Upper lobe of left lung (tissue), 6 donors: ENCODE results near the gene CDK6. TPM values are rescaled to one million over a fixed set of nuclear protein-coding genes. Genes with fewer than 3 reads are reported as not detected.

Experiments
- ATAC-seq, 2 donors: fragments of 200-7000 bp; cut with Tn5 transposase; one replicate each; pipeline ENCODE4 v1.9.1; 2022; ENCODE audit warnings: mild to moderate bottlenecking in 2 of 2, moderate library complexity in 2 of 2; ENCODE audit not compliant: low FRiP score in 2 of 2
- DNase-seq, 2 donors: peaks; one replicate each; pipeline ENCODE4 v3.0.0-alpha.2; 2019 to 2020
- H3K27ac ChIP-seq, 4 donors: fragments of 200-600 bp; sonication (generic); one replicate each; pipeline ENCODE4 v1.5.1; 2016 to 2019
- H3K27me3 ChIP-seq, 4 donors: fragments of 200-600 bp; sonication (generic); one replicate each; pipeline ENCODE4 v1.5.1; 2017 to 2019
- H3K36me3 ChIP-seq, 4 donors: fragments of 200-600 bp; sonication (generic); one replicate each; pipeline ENCODE4 v1.5.1; 2016 to 2019
- H3K4me1 ChIP-seq, 4 donors: fragments of 200-600 bp; sonication (generic); one replicate each; pipeline ENCODE4 v1.5.1; 2018 to 2019
- H3K4me3 ChIP-seq, 4 donors: fragments of 200-600 bp; sonication (generic); one replicate each; pipeline ENCODE4 v1.5.1; 2017 to 2019; ENCODE audit warnings: mild to moderate bottlenecking in 2 of 4, moderate library complexity in 1 of 4
- H3K9me3 ChIP-seq, 4 donors: fragments of 200-600 bp; sonication (generic); one replicate each; pipeline ENCODE4 v1.5.1; 2018 to 2019
- EP300 ChIP-seq, 4 donors: sonication (generic); formaldehyde crosslinking; IDR thresholded peaks; one replicate each; pipeline ENCODE4 v1.5.1; 2017; ENCODE audit warnings: antibody characterized with exemption in 4 of 4, control low read depth in 2 of 4
- POLR2A ChIP-seq, 4 donors: fragments of 450-650 bp; IDR thresholded peaks; one replicate each; pipeline ENCODE4 v1.5.1; 2016 to 2017; ENCODE audit warnings: antibody characterized with exemption in 4 of 4, mild to moderate bottlenecking in 2 of 4
- POLR2AphosphoS5 ChIP-seq, 2 donors: sonication (generic); formaldehyde crosslinking; IDR thresholded peaks; one replicate each; pipeline ENCODE4 v1.5.1; 2017; ENCODE audit warnings: antibody characterized with exemption in 2 of 2
- WGBS, 2 donors: methylation state at CpG; one replicate each; pipeline ENCODE4 v1.1.5; 2017 to 2018; 5-methylcytosine and 5-hydroxymethylcytosine counted together
- total RNA-seq, 6 donors: library from RNA; depleted of rRNA in 4 of 6; stranded (reverse); fragments of >200 nt in 4 of 6; gene quantifications; one replicate each; pipeline versions ENCODE4 v1.1.0 to v1.2.1, GENCODE V29; 2016 to 2021
- TF ChIP-seq, protein P1 (sequence below), 6 experiments: fragments of 450-650 bp in 4 of 6; fragments of 200-600 bp in 2 of 6; sonication (generic) in 2 of 6; IDR thresholded peaks; one replicate each; pipeline ENCODE4 v1.5.1; 2016 to 2019; ENCODE audit warnings: antibody characterized with exemption in 6 of 6
- donor health status: DM: no; HTN: no; CAD: no; lungs with moderate emphysema.
- donor health status: DM: no; HTN: yes; CAD: no; lungs with severe emphysema.

The CDK6 gene
- total RNA-seq, 6 donors from 2014 or later, result 15.7 to 26.9 (median 19.9) TPM

DNA sequence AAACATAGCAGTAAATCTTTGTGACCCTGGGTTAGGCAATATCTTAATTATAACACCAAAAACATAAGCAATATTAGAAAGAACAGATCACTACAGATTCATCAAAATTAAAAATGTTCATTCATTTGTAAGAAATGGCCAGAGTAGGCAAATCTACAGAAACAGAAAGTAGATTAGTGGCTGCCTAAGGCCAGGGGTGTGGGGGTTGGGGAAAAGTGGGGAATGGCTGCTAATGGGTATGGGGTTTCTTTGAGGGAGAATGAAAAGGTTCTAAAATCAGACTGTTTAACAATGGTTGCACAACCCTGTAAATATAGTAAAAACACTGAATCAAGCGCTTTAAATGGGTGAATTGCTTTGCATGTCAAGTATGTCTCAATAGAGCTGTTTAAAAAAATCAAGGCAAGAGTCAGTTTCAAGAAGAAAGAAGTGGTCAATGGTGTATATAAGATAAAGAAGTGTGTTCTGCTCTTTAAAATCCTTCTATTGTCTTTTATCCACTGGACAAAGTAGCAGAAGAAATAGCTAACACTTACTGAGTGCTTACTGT lies 42.6 kb downstream of the CDK6 start:
- Histone ChIP-seq H3K4me3 (no peak overlapping the region), H3K27ac (no peak overlapping the region), H3K27me3 (no peaks in the 10 kb centered on the region), H3K36me3 (no peaks in the 10 kb centered on the region), H3K4me1 (peaks cover 13 to 21% (median 14%) of the 10 kb centered on the region in 4 donors), H3K9me3 (peaks cover 0 to 4% (median 2%) of the 10 kb centered on the region in 4 donors)
- ATAC-seq, result no peak
- WGBS, 2 donors, result 46 to 52% methylated on average over 1 of the region's 1 CpG
- DNase-seq, result no peak
- TF ChIP-seq EP300 (IDR thresholded peaks at IDR 0.05) (no peak), POLR2A (IDR thresholded peaks at IDR 0.05) (no peak), POLR2AphosphoS5 (IDR thresholded peaks at IDR 0.05) (no peak)
- TF ChIP-seq, protein P1, sequence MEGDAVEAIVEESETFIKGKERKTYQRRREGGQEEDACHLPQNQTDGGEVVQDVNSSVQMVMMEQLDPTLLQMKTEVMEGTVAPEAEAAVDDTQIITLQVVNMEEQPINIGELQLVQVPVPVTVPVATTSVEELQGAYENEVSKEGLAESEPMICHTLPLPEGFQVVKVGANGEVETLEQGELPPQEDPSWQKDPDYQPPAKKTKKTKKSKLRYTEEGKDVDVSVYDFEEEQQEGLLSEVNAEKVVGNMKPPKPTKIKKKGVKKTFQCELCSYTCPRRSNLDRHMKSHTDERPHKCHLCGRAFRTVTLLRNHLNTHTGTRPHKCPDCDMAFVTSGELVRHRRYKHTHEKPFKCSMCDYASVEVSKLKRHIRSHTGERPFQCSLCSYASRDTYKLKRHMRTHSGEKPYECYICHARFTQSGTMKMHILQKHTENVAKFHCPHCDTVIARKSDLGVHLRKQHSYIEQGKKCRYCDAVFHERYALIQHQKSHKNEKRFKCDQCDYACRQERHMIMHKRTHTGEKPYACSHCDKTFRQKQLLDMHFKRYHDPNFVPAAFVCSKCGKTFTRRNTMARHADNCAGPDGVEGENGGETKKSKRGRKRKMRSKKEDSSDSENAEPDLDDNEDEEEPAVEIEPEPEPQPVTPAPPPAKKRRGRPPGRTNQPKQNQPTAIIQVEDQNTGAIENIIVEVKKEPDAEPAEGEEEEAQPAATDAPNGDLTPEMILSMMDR (IDR thresholded peaks at IDR 0.05), result no peak

DNA sequence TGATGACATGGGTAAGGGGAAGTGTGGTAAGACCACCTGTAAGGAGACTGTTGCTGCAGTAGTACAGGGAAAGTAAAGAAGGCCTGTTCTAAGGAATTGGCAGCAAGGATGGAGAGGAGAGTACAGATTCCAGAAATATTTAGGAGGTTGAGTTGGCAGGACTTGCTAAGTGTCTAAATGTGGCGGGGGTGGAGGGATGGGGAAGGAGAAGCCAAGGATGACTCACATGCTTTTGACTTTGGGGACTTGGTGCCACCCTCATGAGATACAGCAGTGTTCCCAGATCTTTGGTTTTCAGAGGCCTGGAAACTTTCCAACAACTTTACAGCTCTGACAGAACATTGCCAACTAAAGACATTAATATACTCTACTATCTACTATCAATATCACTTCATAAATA lies 45.4 kb downstream of the CDK6 start:
- no peak overlapping the region for H3K4me3 ChIP-seq
- whole genome bisulfite sequencing, 2 donors, result 77 to 85% methylated on average over 1 of the region's 1 CpG
- peaks cover 0 to 7% (median 3%) of the 10 kb centered on the region in 4 donors for H3K9me3 ChIP-seq
- peak in 1 of 2 donors; percentile 43 for ATAC-seq
- peaks cover 4 to 11% (median 7%) of the 10 kb centered on the region in 4 donors for H3K4me1 ChIP-seq
- no peaks in the 10 kb centered on the region for H3K36me3 ChIP-seq
- no peaks in the 10 kb centered on the region for H3K27me3 ChIP-seq
- DNase-seq, result no peak
- TF ChIP-seq POLR2AphosphoS5 (IDR thresholded peaks at IDR 0.05) (no peak), POLR2A (IDR thresholded peaks at IDR 0.05) (no peak), EP300 (IDR thresholded peaks at IDR 0.05) (no peak)
- TF ChIP-seq, protein P1 (IDR thresholded peaks at IDR 0.05), result no peak
- no peak overlapping the region for H3K27ac ChIP-seq

DNA sequence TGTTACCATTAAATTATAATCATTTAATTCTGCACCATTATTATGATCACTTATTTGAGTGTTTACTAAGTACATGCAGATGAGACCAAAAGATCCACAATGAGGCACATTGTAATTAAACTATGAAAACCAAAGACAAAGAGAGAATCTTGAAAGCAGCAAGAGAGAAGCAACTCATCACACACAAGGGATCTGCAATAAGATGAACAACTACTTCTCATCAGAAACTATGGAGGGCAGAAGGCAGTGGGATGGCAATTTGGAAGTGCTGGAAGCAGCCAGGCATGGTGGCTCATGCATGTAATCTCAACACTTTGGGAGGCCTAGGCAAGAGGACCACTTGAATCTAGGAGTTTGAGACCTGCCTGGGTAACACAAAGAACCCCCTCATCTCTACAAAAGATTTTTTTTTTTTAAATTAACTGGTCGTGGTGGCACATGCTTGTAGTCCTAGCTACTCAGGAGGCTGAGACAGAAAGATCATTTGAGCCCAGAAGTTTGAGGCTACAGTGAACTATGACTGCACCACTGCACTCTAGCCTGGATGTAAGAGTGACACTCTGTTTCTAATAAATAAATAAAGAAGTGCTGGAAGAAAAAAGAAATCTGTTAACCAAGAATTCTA lies 47.7 kb downstream of the CDK6 start:
- ATAC-seq (no peak), DNase-seq (no peak)
- TF ChIP-seq, protein P1 (IDR thresholded peaks at IDR 0.05), result no peak
- no peak for TF ChIP-seq EP300 (IDR thresholded peaks at IDR 0.05)
- no peak for TF ChIP-seq POLR2AphosphoS5 (IDR thresholded peaks at IDR 0.05)
- TF ChIP-seq POLR2A (IDR thresholded peaks at IDR 0.05), result no peak
- Histone ChIP-seq H3K4me3 (no peak overlapping the region), H3K9me3 (peaks cover 0 to 7% (median 3%) of the 10 kb centered on the region in 4 donors), H3K27me3 (no peaks in the 10 kb centered on the region), H3K27ac (no peak overlapping the region), H3K36me3 (no peaks in the 10 kb centered on the region), H3K4me1 (peaks cover 0 to 9% (median 5%) of the 10 kb centered on the region in 4 donors)
- WGBS, 2 donors, result 93 to 94% methylated on average over 1 of the region's 1 CpG

DNA sequence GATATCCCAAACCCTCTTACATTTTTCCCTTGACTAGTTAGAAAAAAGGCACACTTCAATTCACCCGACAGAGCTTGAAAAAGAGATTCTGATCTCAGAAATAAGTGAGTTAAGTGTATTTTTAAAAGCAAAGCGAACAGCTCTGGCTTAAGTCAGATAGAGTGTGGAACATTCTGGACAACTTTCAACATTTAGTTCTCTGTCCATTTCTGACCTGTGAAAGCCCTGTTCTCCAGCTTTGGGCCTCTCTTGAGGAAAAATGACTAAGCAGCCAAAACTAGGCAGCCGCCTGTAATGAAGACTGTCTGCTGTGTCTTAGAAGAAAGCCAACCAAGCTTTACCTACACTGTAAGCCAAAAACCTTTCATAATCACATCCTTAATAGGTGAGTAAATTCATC lies 50.5 kb downstream of the CDK6 start:
- no peaks in the 10 kb centered on the region for H3K27me3 ChIP-seq
- H3K9me3 ChIP-seq, result peaks cover 0 to 7% (median 3%) of the 10 kb centered on the region in 4 donors
- ATAC-seq (peak in 1 of 2 donors; percentile 76), DNase-seq (no peak)
- 60 to 75% methylated on average over 3 of the region's 3 CpGs for WGBS, 2 donors
- TF ChIP-seq EP300 (IDR thresholded peaks at IDR 0.05) (no peak), POLR2AphosphoS5 (IDR thresholded peaks at IDR 0.05) (no peak), POLR2A (IDR thresholded peaks at IDR 0.05) (no peak)
- TF ChIP-seq, protein P1 (IDR thresholded peaks at IDR 0.05), result no peak
- peaks cover 6 to 18% (median 14%) of the 10 kb centered on the region in 4 donors for H3K4me1 ChIP-seq
- no peak overlapping the region for H3K4me3 ChIP-seq
- H3K36me3 ChIP-seq, result no peaks in the 10 kb centered on the region
- peak overlapping the region in 1 of 4 donors; percentile 11 for H3K27ac ChIP-seq
